ENCODE data around the gene ODAD3.

DNA sequence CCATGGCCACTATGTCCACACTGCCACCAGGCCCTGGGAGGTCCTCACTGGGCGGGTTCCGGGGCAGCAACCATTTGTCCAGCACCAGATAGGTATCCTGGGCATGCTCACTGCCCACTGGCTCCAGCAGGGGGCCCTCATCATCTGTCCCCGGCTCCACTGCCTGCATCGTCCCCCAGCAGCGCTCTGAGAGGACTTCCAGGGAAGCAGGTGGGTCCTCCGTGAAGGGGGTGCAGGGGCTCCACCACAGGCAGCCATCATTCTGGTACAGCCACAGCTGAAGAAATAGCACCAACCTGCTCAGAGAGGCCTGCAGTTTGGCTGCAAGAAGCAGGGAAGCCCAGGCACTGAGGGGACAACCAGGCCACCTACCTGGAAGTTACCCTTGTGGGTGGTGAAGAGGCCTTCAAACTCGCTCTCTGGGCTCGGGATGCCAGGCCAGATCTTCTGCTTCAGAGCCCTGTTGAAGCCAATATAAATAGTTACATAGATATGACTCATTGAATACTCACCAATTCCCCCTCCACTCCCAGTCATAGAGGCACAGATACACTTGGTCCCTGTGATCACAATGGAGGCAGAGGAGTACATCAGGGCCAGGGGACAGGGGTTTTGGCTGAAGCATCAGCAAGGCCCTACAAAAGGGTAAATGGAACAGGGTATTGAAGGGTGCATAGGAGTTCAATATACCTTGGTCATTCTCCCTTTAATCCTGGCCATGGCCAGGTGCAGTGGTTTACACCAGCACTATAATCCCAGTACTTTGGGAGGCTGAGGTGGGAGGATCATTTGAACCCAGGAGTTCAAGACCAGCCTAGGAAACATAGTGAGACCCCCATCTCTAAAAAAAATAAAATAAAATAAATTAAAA is 56.4 kb downstream of the ODAD3 start:
- TF ChIP-seq POLR2AphosphoS5 (IDR thresholded peaks at IDR 0.05): no peak
- TF ChIP-seq, protein P1, sequence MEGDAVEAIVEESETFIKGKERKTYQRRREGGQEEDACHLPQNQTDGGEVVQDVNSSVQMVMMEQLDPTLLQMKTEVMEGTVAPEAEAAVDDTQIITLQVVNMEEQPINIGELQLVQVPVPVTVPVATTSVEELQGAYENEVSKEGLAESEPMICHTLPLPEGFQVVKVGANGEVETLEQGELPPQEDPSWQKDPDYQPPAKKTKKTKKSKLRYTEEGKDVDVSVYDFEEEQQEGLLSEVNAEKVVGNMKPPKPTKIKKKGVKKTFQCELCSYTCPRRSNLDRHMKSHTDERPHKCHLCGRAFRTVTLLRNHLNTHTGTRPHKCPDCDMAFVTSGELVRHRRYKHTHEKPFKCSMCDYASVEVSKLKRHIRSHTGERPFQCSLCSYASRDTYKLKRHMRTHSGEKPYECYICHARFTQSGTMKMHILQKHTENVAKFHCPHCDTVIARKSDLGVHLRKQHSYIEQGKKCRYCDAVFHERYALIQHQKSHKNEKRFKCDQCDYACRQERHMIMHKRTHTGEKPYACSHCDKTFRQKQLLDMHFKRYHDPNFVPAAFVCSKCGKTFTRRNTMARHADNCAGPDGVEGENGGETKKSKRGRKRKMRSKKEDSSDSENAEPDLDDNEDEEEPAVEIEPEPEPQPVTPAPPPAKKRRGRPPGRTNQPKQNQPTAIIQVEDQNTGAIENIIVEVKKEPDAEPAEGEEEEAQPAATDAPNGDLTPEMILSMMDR (IDR thresholded peaks at IDR 0.05): peak; percentile 33 to 49 (median 45)
- TF ChIP-seq POLR2A (IDR thresholded peaks at IDR 0.05): no peak
- TF ChIP-seq EP300 (IDR thresholded peaks at IDR 0.05; ENCODE audit: low read depth): no peak
